Body of pancreas (tissue), 4 donors: ENCODE results near the gene FGD3.

Source experiments
- POLR2A ChIP-seq, 3 donors: fragments of 450-650 bp; IDR thresholded peaks; one replicate each; pipeline ENCODE4 v1.6.1; 2016; ENCODE audit warnings: antibody characterized with exemption in 3 of 3, mild to moderate bottlenecking in 2 of 3
- TF ChIP-seq, protein P1 (sequence below), 7 experiments: fragments of 450-650 bp in 4 of 7; fragments of 200-600 bp in 3 of 7; sonication (generic) in 3 of 7; IDR thresholded peaks; one replicate each; pipeline ENCODE4 v1.5.1; 2016 to 2019; ENCODE audit warnings: antibody characterized with exemption in 7 of 7

DNA sequence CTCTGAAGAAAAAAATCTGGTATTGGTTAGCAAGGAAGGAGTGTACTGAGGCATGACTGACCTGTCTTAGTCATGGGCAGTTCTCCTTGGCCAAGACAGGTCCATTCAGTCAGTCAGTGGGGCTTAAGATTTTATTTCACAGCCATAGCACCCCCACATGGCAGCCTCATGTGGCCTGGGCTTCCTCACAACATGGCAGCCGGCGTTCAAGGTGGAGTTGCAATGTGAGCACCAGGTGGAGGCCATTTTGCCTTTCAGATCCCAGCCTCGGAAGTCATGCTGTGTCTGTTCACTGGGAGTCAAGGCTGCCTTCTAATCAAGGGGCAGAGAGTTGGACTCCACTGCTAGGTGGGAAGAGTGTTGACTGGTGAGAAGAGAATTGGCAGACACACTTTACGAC lies 138.4 kb downstream of the FGD3 start:
- TF ChIP-seq, protein P1, sequence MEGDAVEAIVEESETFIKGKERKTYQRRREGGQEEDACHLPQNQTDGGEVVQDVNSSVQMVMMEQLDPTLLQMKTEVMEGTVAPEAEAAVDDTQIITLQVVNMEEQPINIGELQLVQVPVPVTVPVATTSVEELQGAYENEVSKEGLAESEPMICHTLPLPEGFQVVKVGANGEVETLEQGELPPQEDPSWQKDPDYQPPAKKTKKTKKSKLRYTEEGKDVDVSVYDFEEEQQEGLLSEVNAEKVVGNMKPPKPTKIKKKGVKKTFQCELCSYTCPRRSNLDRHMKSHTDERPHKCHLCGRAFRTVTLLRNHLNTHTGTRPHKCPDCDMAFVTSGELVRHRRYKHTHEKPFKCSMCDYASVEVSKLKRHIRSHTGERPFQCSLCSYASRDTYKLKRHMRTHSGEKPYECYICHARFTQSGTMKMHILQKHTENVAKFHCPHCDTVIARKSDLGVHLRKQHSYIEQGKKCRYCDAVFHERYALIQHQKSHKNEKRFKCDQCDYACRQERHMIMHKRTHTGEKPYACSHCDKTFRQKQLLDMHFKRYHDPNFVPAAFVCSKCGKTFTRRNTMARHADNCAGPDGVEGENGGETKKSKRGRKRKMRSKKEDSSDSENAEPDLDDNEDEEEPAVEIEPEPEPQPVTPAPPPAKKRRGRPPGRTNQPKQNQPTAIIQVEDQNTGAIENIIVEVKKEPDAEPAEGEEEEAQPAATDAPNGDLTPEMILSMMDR (IDR thresholded peaks at IDR 0.05) = no peak
- TF ChIP-seq POLR2A (IDR thresholded peaks at IDR 0.05) = no peak
